ENCODE measurements around the gene TNC.

TNC gene

DNA sequence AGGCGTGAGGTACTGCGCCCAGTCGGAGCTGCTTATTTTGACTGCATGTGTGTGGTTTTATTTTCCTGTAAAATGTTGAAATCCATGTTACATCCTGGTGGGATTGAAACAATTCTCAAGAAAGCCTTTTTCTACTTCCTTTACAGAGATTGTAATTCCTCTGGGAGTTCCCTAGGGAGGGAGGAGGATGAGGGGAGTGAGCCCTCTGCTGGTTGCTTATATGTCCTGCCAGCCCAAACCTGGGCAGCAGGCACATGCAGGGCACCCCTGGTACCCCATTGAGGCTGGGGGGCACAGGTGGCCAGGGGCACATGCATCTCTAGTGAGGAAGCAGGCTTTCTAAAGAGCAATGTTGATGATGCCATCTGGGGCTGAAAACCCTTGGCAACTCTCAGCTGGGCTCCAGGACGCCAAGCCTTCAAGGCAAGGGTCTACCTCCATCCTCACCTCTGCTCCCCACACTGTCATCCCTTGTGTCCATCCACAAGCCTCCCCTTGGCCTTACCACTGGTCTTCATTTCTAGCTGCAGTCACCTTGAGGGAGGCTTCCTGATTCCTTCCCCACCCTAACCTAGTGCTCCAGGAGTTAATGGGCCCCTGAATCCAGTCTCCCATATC is 102.8 kb downstream of the TNC start:
- in situ Hi-C loops (cut with MboI; ENCODE audit: low sequenced_read_pairs): loop anchor here (25.0 kb wide), 1 partner anchor 328 kb away; the partner anchor contains the start of gene TEX48

DNA sequence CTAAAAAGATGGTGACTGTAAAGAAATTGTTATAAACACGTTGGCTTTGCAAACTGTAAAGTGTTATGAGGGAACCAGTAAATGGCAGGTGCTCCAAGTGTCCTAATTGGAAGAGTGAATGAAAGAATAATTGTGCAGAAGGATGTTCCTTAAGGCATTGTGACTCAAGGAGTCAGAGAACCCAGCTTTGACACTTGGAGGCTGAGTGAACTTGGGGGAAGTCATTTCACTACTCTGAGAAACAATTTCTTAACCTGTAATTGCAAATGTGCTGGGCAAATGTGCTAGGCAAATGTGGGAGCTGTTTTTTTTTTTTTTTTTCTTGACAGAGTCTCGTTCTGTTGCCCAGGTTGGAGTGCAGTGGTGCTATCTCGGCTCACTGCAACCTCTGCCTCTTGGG is 103.5 kb downstream of the TNC start:
- in situ Hi-C loops (cut with MboI; ENCODE audit: low sequenced_read_pairs): loop anchor here (25.0 kb wide), 1 partner anchor 327 kb away; the partner anchor contains the start of gene TEX48

DNA sequence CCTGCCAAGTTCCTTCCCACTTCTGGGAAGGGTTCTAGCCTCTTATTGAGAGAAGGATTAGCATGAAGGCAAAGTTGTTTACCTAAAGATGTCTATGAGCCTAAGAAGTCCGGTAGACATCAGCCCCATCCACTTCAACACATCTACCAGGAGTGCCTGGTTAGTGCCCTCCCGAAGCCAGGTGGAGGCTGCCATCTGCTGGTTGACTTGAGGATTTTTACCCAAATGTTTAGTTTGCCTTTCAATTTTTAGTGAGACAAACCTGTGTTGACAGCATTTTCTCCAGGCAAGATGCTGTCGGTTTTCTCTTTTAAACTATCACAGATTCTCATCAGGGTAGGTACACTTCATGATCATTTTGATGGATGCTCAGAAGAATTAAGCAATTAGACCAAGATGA is 104.0 kb downstream of the TNC start:
- in situ Hi-C loops (cut with MboI; ENCODE audit: low sequenced_read_pairs): loop anchor here (25.0 kb wide), 1 partner anchor 327 kb away; the partner anchor contains the start of gene TEX48

DNA sequence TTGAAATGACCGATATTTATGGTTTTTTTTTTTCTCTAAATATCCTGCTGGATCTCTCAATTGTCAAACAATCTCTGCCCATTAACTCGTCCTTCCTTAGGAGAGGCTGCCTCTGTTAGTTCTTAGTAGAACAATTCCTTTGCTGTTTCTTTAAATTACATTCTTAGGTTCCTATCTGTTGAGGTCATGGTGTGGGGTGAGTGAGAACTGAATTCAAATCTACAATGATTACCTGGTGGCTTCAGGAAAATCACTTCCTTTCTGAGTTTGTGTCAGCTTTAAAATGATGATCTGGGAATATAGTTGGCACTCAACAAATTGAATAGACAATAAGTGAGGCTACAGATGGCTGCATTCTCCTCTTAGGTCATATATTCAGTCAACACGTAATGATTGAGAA is 105.5 kb downstream of the TNC start:
- in situ Hi-C loops (cut with MboI; ENCODE audit: low sequenced_read_pairs): loop anchor here (25.0 kb wide), 1 partner anchor 325 kb away; the partner anchor contains the start of gene TEX48

DNA sequence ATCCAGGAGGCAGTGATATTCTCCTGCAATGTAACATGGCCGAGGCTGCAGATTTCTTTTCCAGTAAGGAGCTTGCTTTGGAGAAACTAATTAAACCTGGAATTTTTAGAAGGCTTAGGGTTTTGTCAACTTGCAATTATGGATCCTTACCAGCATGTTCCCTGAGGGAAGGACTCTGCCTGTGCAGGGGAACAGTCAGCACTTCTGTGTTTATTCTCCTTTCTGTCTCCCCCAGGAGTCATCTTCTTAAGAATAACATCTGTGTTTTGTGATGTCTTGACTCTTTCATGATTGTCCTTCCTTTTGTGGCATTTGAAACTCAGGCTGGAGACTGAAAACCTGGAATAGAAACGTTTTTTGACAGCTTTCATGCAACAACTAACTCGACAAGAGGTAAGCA is 107.1 kb downstream of the TNC start:
- in situ Hi-C loops (cut with MboI; ENCODE audit: low sequenced_read_pairs): loop anchor here (25.0 kb wide), 1 partner anchor 324 kb away; the partner anchor contains the start of gene TEX48

DNA sequence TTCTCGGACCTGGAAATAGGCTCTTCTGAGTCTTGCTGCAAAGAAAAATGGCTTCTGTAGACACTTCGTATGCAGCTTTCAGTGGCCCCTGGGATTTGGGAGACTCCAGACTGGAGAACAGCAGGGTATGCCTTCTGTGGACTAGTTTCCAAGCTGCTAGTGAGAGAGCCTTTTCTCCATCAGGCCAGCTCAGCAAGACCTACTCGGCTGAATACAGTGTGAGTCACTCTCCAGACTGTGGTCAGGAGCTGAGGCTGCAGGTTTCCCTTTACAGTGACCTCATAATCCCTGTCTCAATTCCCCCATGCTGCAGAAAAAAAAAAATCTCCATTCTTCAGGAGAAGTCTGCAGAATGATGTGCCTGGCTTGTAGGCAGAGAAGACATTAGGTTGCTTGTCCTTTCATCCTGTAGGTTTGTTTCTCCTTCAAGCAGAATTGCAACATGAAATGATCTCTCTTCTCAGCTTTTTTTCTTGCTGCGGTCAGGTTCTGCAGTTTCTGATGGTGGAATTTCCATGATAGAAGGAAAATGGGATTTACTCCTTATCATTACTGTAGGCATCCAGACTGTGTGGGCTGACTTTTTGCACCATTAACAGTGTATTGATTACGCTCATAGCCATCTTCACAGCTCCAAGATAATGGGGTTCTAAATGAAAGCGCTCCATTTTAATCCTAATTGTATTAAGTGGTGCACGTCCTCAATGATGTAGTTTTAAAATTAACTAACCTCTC is 109.3 kb downstream of the TNC start:
- in situ Hi-C loops (cut with MboI; ENCODE audit: low sequenced_read_pairs): loop anchor here (25.0 kb wide), 1 partner anchor 321 kb away; the partner anchor contains the start of gene TEX48

DNA sequence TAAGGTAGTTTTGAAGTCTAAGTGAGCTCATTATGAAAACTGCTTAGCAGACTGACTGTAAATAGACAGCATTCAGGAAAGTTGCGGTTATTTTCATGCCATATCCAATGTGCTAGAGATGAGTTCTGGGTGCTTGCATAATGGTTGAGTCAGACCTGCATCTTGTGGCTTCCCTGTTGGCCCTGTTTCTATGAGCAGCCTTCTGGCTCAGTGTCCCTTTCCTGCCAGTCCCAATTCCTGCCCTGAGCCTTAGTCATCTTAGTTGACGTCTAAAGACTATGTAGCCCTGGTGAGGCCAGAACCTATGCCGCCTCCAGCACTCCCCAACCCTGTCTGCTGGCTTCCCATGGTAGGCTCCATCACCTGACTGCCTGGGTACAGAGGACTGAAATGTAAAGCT is 111.3 kb downstream of the TNC start:
- in situ Hi-C loops (cut with MboI; ENCODE audit: low sequenced_read_pairs): loop anchor here (25.0 kb wide), 1 partner anchor 319 kb away; the partner anchor contains the start of gene TEX48

DNA sequence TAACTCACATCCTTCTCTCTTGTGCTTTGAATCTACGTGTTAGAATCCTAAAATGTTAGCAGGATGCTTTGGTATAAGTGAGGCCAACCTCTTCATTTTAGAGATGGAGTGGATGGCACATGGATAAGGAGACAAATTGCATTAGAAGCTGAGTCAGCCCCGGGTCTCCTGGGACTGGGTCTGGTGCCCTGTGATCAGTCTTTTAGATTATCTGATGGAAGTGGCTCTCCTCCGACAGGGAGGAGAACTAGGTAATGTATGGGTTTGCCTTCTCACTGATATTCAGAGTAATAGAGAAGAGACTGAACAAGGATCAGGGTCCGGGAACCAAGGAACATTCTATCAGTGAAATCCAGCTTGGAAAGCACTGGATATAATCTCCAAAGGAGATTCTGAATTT is 112.6 kb downstream of the TNC start:
- in situ Hi-C loops (cut with MboI; ENCODE audit: low sequenced_read_pairs): loop anchor here (25.0 kb wide), 1 partner anchor 318 kb away; the partner anchor contains the start of gene TEX48

DNA sequence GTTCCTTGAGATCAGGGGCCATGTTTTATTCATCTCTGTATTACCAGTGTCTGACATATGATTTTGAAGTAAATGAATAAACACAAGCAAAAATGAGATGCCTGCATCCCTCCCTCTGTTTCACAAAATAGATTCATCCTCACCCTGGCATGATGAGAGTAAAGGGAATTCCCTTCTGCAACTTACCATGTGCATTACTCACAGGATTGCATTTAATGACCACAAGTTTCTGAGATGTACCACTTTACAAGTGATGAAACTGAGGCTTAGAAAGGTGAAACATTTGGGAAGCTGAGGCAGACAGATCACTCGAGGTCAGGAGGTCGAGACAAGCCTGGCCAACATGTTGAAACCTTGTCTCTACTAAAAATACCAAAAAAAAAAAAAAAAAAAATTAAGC is 113.4 kb downstream of the TNC start:
- in situ Hi-C loops (cut with MboI; ENCODE audit: low sequenced_read_pairs): loop anchor here (25.0 kb wide), 1 partner anchor 317 kb away; the partner anchor contains the start of gene TEX48

DNA sequence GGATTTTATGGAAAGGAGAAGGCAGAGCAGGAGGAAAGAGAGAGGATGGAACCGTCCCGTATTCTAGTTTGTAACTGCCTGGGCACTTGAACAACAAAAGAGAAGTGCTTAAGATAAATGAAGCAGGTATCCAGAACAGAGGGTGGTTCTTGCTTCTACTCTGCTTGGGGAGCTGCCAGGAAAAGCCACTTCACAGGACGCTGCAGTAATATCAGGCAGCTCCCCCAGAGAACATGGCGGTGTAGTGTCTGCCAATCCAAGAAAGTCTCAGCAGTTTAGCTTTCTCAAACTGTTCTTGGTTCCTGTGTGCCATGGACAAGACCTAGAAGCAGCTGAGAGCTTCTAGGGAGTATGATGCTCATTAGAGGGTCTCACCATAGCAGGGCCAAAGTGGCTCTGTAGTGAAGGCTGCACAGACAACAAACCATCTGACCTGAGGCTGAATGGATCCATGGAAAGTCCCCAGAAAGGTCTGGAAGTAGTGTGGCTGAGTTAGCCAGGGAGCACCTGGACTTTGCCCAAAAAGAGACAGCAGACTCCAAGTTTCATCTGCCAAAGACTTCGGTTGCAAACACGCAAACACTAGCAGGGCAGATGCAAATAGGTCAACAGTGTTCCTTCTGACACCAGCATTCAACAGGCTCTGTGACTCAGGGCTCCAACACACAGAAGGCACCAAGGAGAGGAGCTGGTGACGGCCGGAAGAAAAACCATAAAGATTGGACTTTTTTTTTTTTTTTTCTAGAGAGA is 115.4 kb downstream of the TNC start:
- in situ Hi-C loops (cut with MboI; ENCODE audit: low sequenced_read_pairs): loop anchor here (25.0 kb wide), 1 partner anchor 315 kb away; the partner anchor contains the start of gene TEX48

DNA sequence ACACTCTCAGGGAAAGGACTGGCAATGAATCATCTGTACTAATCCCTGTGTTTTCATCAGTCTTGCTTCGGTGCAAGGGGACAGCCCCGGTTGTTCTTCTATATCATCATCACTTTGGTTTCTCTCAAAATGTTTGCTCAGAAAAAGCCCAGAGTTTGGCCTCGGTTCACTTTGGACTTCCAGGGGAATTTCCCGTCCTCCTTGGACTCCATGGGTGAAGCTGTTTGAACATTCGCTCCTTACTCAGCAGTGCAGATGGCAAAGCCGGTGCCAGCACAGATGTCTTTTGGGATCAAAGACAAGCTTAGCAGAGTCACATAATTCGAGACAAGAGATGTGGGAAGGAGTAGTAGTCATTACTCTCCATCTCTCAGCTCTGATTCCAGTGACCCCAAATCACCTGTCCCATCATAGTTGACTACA is 117.7 kb downstream of the TNC start:
- in situ Hi-C loops (cut with MboI; ENCODE audit: low sequenced_read_pairs): loop anchor here (25.0 kb wide), 1 partner anchor 313 kb away; the partner anchor contains the start of gene TEX48

DNA sequence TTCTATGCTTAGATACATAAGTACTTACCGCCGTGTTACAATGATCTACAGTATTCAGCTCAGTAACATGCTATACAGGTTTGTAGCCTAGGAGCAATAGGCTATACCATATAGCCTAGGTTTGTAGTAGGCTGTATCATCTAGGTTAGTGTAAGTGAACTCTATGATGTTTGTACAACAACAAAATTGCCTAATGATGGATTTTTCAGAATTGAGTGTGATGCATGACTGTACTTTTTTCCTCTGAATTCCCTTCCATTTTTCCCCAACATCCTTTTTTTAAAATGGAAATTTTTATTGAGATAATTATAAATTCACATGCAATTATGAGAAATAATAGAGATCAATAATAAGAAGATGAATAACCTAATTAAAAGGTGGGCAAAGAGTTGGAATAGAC is 119.6 kb downstream of the TNC start:
- in situ Hi-C loops (cut with MboI; ENCODE audit: low sequenced_read_pairs): no loop called here

DNA sequence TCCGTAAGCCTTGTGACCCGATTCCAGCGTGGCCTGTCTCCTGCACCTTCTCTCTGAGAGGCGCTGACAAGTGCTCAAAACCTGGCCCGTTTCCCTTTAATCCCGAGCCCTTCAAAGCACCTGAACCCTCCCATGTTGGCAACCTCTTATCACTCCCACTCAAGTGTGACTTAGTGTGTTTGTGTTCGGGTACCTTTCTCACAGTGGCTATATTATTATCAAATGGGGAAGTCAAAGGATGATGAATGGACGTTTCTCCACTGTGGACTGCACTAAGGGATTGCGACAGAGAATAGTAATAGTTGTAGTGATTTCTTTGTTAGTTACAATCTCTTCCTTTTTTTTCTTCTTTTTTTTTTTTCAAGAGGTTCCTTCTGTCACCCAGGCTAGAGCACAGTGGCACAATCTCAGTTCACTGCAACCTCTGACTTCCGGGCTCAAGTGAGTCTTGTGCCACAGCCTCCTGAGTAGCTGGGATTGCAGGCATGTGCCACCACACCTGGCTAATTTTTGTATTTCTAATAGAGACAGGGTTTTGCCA is 122.2 kb downstream of the TNC start:
- in situ Hi-C loops (cut with MboI; ENCODE audit: low sequenced_read_pairs): no loop called here

DNA sequence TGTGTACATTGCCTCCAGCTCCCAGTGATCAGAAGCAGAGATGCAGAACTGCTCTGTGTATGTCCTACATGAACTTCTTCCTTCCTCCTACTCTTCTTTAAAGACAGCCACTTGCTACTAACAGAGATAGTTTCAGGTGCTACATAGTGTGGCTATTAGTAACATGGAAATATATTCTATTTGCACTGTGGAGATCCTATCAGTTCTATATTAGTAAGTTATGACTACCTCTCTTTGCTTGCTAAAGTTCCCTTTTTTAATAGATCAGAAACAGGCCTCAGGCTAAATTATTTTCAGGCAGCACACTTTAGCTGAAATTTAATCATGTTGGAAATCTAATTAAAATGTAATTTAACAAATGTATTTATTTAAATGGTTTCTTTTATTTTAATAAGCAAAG is 123.2 kb downstream of the TNC start:
- in situ Hi-C loops (cut with MboI; ENCODE audit: low sequenced_read_pairs): no loop called here

DNA sequence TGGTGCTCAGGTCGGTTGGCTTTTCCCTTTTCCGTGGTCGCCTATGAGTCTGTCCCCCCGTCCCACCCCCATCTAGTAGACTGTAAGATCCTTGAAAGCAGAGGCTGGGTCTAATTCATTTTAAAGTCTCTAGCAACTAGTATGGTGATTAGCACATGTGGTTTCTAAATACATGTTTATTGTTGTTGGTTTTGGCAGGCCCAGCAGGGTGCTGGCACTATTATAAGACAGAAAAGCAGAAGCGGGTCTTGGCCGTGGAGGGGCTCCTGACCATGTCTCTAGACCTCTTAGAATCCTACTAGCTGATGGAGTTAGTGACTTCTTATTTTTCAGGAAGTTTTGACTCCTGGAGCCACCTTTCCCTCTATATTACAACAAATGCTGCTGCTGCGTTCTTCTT is 126.1 kb downstream of the TNC start:
- in situ Hi-C loops (cut with MboI; ENCODE audit: low sequenced_read_pairs): no loop called here

DNA sequence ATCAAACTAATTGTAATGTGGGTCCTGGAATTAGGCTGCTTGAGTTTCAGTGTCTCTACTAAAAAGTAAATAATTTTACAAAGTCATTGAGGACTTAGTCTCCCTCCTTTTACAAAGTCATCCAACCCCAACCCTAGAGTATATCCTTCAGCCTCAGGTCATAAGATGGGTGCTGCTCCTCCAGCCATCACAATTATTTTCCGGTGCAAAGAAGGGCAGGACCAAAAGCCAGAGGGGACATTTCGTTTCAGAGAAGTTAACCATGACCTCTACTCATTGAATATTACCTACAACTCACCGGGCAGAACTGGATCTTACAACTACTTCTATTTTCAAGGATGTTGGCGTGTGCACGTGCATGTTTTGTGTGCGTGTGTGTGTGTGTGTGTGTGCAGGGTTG is 127.1 kb downstream of the TNC start:
- in situ Hi-C loops (cut with MboI; ENCODE audit: low sequenced_read_pairs): no loop called here

DNA sequence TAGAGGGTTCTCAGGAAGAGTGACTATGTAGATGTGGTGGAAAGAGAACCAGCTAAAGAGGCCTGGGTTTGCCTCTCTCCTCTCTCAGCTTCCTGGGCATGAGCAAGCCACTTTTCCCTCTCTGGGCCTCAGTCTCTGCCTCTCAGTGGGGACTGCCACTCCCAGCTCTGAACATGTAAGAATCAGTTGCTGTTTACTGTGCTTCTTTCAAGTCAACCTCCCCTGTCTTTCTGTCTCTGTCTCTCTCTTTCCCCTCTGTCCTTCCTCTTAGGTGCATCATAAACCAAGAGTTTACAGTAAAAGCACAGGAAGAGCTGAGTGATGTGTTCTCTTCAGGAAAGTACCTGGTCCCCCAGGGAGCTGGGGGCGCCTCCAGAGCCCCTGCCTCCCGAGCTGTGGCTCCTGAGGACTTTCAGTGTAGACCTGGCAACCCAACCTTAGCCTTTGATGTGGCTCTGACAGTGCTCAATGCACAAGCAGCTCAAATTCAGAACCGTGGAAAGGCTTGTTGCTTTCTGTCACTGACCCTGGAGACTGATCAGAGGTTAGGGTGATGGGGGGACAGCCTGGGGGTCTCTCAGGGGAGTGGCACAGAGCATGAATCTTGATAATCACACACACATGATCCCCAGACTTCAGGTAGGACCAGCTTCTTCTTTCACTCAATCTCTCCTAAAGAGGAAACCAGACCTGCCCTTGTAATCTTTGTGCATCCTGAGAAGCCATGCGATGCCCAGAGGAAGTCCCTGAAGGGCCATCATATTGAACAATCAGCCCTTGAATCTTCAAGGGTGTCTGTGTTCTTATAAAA is 128.2 kb downstream of the TNC start:
- in situ Hi-C loops (cut with MboI; ENCODE audit: low sequenced_read_pairs): no loop called here

DNA sequence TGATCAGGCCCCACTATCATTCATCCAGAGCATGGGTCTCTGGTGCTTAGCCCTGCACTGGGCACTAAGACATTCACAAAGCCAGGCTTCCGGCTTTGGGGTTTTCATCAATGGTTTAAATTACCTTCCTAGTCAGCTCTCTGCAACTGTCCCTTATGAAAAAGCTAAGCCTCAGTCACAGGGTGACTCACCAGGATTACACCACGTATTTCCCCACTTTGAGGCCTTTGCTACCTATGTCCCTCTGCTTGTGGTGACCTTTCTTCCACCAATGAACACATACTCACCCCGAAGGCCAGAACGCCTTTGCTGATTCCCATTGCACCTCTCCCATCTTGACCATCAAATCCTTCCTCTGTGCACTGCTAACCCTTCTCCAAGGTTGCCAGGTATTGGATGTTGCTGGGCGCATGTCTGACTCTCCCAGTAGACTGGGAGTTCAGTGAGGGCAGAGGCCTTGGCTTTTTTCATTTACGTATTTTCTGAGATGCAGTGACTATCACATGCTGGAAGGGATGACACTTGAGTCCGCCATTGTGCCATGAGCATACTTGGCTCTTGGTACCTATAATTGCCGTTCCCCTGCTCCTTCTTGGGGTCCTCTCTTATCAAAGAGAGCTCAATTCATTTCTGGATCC is 128.9 kb downstream of the TNC start:
- in situ Hi-C loops (cut with MboI; ENCODE audit: low sequenced_read_pairs): no loop called here

DNA sequence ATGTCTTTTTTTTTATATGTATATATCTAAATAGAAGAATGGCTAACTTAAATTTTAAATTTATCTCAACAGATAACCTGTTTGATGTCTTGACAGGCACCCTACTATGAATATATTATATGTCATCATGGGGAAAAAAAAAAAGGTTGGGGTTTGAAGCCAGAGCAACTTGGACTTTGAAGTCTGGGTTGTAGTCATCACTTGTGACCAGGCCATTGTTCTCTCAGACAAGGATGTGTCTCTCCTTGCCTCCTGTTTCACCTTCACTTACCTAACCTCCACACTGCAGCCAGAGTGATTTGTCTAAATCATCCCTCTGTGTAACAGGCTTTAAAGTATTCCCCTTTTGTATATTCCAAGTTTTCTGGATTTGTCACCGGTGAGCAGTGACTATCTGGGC is 130.8 kb downstream of the TNC start:
- in situ Hi-C loops (cut with MboI; ENCODE audit: low sequenced_read_pairs): no loop called here

Data from hTERT RPE-1 (cell line).